GM19438 (cell line): ENCODE results near the gene MYH9.
"Not testable (repeated sequence)": the region's sequence is repeated elsewhere in the genome, so short reads cannot be mapped to it uniquely, and the experiment has no call there.

ENCODE experiments used
- ATAC-seq: cut with Tn5 transposase; IDR thresholded peaks from one replicate; pipeline ENCODE4 v1.9.1; 2021; ENCODE audit warnings: low read depth; ENCODE audit not compliant: unreplicated experiment

The MYH9 gene

DNA sequence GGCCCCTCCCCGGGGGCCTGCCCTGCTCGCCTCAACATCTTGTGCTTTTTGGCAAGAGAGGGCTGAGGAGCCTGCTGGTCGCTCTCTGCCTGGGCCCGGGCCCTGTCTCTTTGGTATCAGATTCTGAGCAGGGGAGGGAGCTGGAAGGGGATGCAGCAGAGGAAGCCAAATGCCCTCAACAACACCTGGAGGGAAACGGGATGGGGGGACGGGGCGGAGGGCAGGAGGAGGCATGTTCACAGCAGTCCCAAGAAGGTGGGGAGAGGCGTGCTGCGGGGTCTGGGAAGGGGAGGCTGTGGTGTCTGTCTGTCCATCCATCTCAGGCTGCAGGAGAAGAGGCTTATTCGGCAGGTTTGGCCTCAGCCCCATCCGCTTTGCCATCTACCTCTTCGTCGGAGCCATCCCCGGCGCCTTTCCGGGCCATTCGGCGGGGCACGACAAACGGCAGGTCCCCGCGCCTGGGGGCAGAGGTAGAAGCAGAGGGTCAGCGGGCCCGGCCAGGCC, 105.4 kb downstream of the MYH9 start:
- no peak for ATAC-seq

- no peak for ATAC-seq
Observed at GRCh38 chr22:36281781-36282327, 105.9 kb downstream of the MYH9 start.

DNA sequence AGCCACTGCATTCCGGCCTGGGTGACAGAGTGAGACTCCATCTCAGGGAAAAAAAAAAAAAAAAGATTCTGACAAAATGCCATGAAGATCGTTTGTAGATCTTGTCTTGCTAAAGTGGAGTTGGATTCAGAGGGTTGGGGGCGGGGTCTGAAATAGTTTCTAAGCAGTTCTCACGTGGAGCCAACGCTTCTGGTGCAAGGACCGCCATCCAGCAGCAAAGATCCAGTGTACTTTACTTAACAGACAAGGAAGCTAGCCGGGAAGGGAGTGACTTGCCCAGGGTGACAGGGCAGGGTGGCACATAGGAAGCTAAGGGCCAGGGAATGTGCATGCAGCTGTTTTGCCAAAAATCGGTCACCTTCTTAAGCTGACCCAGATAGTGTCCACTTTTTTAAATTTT, 107.4 kb downstream of the MYH9 start:
- no peak for ATAC-seq

GRCh38 chr22:36279219-36279666, 108.5 kb downstream of the MYH9 start:
- ATAC-seq: no peak

DNA sequence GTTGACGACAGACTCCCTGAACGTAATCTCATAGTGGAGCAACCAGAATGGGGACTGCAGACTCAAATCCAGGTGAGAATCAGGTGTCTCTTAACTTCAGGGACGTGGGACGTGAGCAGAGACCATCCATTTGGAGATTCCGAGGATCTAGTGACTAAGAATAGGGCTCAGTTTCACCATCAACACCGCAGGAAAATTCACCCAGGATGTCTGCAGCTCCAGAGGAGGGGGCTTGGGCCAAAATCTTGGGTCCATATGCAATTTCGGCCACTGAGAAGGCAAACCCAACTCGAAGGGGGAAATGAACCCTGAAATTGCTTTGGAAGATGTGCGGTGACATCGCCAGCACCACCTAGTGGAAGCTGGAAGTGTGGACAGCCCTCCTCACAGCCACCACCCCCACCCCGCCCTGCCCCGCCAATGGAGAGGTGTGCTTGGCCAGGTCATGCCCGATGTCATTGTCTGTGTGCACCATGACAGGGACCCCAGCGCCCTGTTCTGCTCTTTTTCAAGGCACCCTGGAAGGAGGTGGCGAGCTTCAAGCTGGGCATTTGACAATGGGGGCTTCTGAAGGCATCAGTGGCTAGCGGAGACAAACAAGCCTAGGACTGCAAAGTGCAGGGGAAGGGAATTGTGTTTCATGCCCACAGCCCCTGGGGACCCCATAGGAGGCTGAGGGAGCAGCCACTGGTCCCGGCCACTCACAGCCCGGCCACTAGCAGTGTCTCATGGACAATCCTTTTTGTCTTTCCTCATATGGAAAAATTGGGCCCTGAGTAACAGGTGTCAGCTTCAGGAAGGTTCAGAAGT, 110.1 kb downstream of the MYH9 start:
- ATAC-seq: no peak

DNA sequence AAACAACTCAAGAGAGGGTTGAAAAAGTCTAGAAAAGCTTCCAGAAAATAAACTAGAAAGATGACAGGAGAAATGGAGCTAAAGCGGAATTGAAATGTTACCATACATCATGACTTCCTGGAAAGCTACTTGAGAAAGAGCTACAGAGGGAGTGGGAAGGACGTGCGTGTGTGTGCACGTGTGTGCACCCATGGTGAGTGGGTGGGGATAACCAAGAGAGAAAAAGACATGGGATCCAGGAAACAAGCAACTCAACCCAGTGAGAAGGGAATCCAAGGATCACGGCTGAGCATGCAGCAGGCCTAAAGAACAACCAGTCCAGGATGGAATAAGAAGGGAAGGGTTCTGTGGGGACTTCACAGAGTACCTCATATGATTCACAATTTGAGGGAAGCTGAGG, 113.2 kb downstream of the MYH9 start:
- ATAC-seq: no peak

DNA sequence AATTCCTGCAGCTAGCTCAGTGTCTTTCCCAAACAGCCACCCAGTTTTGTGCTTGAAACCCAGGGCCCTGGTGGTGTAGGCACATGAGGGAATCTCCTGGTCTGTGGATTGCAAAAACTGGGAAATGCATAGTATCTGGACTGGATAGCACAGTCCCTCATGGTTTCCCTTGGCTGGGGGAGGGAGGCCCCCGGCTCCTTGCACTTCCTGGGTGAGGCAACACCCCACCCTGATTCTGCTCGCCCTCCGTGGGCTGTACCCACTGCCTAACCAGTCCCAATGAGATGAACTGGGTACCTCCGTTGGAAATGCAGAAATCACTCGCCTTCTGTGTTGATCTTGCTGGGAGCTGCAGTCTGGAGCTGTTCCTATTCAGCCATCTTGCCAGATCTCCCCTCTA, 115.8 kb downstream of the MYH9 start:
- not testable (repeated sequence) for ATAC-seq

- ATAC-seq: not testable (repeated sequence)
Observed at GRCh38 chr22:36271231-36271630, 116.5 kb downstream of the MYH9 start.

- ATAC-seq: no peak
Observed at GRCh38 chr22:36267896-36268485, 119.8 kb downstream of the MYH9 start.

DNA sequence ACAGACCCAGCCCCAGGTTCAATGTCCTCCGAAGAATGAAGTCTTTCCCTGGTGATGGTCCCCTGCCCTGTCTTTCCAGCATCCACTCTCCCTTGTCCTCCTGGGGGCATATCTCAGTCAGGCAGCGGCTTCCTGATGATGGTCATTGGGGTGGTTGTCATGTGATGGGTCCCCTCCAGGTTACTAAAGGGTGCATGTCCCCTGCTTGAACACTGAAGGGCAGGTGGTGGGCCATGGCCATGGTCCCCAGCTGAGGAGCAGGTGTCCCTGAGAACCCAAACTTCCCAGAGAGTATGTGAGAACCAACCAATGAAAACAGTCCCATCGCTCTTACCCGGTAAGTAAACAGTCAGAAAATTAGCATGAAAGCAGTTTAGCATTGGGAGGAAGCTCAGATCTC, 120.7 kb downstream of the MYH9 start:
- ATAC-seq: no peak

- not testable (repeated sequence) for ATAC-seq
Observed at GRCh38 chr22:36263886-36264664, 123.7 kb downstream of the MYH9 start.

- not testable (repeated sequence) for ATAC-seq
Observed at GRCh38 chr22:36263216-36263673, 124.5 kb downstream of the MYH9 start.

DNA sequence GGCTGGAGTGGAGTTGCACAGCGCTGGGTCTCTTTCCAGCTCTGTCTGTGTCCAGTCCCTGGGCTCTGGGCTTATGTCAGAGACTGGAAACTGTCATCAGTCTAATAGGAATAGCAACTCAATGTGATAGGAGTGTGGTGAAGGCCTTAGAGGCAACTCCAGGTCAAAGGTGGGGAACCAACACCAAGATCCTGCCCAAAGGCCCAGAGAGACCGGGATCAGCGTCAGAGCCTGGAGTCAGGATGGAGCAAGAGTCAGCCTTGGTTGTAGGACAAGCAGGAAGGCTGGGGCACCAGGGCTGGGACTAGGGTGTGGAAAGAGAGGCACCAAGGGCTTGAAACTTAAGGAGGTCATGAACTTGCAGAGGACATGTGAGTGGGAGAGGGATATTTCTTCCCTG, 125.5 kb downstream of the MYH9 start:
- ATAC-seq: not testable (repeated sequence)

- ATAC-seq: not testable (repeated sequence)
Observed at GRCh38 chr22:36261675-36262074, 126.1 kb downstream of the MYH9 start.

DNA sequence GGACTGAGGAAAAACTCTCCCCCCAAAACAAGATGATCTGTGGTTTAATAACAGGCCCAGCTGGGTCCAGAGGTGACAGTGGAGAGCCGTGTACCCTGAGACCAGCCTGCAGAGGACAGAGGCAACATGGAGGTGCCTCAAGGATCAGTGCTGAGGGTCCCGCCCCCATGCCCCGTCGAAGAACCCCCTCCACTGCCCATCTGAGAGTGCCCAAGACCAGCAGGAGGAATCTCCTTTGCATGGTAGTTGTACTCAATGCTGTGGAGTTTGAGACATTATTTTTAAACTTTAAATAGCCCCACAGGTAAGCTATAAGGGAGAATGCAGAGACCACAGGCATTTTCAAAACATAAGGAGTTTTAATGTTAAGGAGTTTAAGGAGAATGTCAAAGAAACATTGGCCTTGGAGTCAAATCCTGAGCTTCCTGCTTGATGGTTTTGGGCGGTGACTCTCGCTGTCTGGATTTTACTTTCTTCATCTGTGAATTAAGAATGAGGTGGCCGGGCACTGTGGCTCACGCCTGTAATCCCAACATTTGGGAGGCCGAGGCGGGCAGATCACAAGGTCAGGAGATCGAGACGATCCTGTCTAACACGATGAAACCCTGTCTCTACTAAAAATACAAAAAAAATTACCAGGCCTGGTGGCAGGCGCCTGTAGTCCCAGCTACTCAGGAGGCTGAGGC, 128.0 kb downstream of the MYH9 start:
- no peak for ATAC-seq

GRCh38 chr22:36258701-36259614, 128.8 kb downstream of the MYH9 start:
- no peak for ATAC-seq

GRCh38 chr22:36257948-36258670, 129.7 kb downstream of the MYH9 start:
- no peak for ATAC-seq

GRCh38 chr22:36257308-36257707, 130.5 kb downstream of the MYH9 start:
- ATAC-seq: no peak
